Measurements from ENCODE around the gene ABLIM1.

The ABLIM1 gene

DNA sequence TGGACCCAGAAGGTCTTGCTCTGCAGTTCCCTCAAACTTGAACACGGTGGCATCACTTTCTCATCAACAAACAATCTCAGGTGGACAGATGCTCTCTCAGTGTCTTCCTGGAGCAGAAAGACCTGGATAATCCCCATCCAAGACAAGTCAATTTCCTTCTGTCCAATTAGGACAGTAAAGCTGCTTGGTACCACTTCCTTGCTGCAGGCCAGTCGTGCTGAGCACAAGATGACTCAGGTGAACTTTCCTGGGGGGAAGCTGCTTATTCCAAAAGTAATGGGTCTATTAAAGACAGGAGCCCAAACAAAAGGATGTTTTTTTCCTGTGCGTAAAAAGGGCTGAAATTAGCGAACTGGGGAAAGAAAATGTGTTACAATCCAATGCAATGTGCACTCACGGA lies 146.2 kb downstream of the ABLIM1 start:
- DNase-seq: no peak

GRCh38 chr10:114508376-114508775 lies 149.7 kb downstream of the ABLIM1 start:
- DNase-seq: no peak

DNA sequence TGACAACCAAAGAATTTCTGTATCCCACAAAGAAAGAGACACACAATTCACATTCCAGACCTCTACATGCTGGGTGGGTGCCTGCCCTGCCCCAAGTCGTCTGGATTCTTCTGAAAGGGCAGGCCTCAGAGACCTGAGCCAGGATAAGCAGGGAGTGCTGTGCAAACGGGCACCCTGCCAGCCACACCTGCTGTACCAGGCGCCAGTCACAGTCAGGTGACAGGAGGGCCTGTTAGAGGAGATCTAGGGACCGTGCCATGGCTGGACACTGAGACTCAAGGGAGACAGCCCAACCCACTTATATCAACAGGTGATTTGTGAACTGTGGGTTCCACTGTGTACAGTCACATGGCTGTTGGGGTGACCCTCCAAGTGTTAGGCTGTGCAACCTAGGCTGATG lies 150.6 kb downstream of the ABLIM1 start:
- no peak for DNase-seq

GRCh38 chr10:114506871-114507385 lies 151.1 kb downstream of the ABLIM1 start:
- no peak for DNase-seq

DNA sequence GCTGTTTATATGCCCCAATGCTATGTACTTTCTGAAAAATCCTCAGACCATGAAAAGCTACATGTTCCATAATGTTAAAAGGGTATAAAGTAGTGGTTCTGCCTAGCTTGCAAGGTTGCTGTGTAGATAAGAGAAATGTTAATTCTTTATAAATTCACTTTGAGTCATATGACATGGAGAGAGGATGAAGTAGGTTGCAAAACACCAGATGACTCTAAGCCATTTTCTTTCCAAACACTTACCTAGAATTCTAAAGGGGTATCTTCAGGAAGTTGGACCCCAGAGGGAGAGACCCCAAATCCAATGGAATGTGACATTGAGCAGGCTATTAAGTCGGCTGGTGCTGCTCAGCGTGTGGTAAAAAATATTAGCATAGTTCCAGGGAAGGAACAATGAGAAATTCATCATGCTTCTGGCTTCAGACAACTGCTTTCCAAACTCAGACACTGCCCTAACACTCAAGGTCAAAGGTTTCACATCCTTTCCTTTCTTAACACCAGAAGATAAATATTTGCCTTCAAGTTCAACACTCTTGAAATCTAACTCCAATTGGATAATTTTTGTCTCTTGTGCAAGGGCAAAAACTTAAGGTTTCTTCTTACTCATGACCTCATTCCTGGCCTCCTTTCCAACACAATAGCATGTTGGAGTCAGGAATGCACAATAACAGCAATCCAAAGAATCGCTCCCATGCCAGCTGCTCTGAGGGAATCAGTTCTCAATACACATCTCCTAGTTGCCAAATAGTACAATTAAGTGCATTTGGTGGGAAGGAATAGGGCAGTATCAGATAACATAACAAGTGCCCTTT lies 153.1 kb downstream of the ABLIM1 start:
- no peak for DNase-seq

GRCh38 chr10:114502074-114502473 lies 156.0 kb downstream of the ABLIM1 start:
- no peak for DNase-seq

DNA sequence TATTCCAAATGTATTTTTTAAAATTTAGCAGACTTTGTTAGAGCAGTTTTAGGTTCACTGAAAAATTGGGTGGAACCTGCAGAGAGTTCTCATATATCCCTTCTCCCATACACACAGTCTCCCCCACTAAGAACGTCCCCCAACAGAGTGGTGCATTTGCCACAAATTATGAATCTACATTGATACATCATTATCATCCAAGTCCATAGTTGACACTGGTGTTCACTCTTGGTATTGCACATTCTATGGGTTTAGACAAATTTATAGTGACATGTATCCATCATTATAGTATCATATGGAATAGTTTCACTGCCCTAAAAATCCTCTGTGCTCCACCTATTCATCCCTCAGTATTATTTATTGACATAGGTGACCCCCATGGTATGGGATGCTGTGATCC lies 156.4 kb downstream of the ABLIM1 start:
- no peak for DNase-seq

DNA sequence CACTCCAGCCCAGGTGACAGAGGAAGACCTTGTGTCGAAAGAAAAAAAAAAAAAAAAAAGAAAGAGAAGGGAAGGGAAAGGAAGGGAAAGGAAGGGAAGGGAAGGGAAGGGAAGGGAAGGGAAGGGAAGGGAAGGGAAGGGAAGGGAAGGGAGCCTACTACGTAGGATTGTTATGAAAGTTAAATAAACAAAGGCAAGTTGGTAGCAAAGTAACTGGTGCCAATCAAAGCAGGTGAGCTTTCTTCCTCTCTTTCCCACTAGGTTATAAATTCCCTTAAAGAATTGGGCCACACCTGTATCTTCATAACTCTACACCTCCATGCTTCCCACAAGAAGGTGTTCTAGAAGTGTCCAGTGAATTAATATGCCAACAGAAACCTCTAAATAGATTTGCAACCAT lies 157.4 kb downstream of the ABLIM1 start:
- no peak for DNase-seq

DNA sequence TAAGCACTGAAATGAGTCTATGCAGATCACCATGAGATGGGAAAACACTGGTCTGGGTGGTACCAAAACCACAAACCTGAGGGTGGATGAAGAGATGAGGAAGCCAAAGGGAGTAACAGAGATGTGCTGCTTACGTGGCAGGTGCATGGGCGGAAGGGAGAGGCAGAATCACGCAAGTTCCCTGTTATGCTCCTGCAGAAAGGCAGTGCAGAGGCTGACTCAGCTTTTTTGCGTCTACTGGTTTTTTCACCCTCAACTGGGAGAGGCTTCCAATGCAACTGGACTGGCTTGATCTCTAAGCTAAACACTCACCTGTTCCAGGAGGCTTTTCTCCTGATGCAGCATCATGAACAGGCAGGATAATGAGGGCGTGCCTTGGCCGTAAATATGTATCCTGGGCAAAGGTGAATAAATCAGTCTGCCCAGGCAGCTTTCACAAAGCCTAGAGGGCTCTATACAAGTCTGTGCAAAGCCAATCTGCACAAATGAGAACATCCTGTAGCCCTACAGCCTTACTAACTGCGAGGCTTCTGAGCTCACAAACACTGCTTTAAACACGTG lies 158.4 kb downstream of the ABLIM1 start:
- DNase-seq: no peak

DNA sequence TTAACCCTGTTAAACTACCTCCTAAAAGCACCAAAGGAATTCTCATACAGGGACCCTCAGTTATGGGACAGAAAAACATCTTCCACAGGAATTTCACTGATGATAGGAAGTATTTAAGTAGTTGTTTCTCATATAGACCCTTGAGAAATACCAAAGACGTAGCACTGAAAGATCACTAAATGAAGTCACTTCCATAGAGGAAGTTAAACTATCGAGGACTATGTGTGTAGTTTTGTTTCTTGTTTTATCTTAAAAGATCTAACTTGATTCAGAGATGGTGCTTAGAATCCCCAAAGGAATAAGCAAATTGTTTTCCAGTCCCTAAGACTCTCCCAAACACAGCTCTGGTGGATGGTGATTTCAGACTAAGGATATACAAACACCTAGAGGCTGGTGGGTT lies 159.0 kb downstream of the ABLIM1 start:
- DNase-seq: no peak

DNA sequence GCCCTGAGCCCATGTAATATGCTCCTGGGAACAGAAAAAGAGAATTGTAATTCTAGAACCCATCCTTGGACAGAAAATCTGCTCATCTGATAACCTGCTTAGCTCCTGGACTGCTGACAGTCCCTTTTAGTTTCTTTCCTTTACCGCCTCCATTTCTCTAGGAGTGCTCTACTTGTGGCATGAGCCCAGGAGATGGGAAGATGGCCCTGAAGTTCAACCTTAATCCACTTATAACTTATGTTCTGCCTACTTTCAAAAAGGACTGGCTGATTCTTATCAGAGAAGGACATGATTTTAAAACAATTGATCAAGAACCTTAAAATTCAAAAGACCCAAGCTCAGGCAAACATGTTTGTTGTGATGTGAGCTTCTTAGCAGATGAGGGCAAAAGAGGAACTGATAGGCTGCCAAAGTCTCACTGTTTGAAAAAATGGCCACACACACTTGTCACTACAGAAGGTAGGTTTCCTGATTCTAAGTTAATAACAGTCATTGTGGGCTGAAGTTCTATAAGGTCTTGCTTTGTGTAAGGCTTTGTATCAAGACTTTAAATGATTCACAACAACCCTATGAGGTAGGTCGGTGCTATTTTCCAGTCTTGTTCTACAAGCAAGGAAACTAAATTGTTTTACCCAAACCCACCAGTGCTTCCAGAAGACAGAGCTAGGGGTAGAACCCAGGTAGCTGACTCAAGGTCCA lies 159.5 kb downstream of the ABLIM1 start:
- no peak for DNase-seq

GRCh38 chr10:114495303-114495702 lies 162.8 kb downstream of the ABLIM1 start:
- DNase-seq: no peak

GRCh38 chr10:114492351-114493037 lies 165.6 kb downstream of the ABLIM1 start:
- no peak for DNase-seq

GRCh38 chr10:114491933-114492332 lies 166.1 kb downstream of the ABLIM1 start:
- DNase-seq: no peak

DNA sequence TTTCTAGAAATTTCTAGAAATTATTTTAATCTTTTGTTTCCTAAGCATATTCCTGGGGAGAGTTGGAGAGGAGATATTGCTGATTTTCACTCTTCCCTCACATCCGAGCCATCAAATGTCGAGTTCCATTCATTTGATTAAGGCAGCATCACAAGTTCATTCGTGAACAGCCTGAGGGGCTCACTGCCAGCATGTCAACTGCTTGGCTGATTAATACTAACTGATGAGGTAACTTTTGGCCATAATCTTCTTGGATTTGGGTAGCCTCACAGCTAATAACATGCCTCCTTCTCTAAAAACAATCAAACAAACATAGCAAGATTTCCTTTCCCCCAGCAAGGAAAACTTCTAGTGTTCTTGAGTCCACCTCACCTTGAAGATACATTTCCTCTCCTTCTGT lies 166.7 kb downstream of the ABLIM1 start:
- DNase-seq: no peak

- DNase-seq: no peak
Measured at GRCh38 chr10:114489521-114490310, 168.4 kb downstream of the ABLIM1 start.

GRCh38 chr10:114487815-114488536 lies 170.1 kb downstream of the ABLIM1 start:
- no peak for DNase-seq

DNA sequence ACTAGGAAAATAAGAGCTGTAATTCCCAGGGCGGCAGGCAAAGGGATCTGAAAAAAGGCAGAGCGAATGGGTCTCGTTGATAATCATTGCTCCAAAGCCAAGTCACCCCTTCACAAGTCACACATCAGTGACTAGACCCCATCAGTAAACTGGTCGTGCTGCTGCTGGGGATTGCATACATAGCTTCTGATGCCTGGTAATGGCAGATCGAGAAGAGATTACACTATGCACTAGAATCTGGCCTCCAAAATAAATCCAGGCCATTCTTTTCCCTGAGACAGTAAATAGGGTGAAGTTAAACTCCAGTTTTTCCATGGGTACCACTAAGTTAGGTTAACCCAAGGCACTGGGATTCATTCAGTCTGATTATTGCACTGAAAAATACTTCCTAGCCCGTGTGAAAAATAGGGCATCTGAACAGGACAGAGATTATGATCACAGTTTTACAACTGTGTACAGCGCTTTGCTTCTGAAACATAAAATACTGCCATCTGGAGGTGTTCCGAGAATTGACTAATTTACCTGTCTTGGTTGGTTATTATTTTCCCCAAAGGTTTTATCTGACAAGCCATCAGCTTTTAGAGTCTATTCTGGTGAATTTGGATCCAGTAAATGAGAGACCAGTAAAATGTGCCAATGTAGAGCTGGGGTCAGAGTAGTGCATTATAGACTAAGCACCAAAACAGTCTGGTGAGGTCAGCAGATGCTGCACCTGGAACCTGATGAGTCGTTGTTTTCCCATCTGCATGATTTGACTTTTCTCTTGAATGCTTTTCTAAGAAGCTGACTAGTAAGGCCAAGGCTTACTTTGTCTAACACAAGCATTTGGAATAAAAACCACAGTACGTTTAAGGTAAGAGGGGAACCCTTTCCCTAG lies 170.9 kb downstream of the ABLIM1 start:
- DNase-seq: no peak

DNA sequence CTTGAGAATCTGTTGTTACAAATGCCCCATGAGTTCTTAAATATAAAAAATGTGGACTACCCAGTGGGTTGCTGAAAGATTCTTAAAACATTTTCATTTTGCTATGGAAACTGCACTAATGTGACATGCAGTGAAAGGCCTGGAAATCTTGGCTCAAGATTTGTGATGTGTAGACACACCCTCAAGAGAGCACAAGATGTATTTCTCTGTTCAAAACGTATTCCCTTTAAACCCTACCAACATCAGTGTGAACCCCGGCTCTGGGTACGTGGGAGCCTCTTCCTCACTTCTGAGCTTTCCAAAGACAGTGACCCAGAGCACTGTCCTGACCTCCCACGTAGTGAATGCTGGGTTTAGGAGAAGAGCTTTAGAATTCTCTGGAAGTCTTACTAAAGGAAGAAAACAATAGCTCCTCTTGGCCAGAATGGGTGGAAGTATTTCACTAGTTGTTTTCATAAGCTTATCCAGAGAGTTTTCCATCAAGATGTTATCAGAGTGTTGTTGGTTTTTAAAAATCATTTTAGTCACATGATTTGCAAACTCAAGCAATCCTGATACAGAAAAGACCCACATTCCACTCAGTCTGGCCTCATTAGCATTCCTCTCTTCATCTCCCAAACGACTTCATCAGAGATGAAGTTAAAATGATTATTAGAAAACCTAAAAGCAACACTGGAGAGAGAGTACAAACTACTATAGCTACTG lies 172.2 kb downstream of the ABLIM1 start:
- DNase-seq: no peak

- DNase-seq: no peak
Measured at GRCh38 chr10:114483575-114483974, 174.5 kb downstream of the ABLIM1 start.

Data from MV-4-11 (cell line).